SK-N-MC (cell line): Measurements from ENCODE around the gene ARPC4.
"Not testable (repeated sequence)": the region's sequence is repeated elsewhere in the genome, so short reads cannot be mapped to it uniquely, and the experiment has no call there.

Source experiments
- EZH2 ChIP-seq: fragments of 200-600 bp; sonication (generic); IDR thresholded peaks from one replicate; pipeline ENCODE4 v1.6.1; 2017; ENCODE audit warnings: antibody characterized with exemption
- FOXP2 ChIP-seq: optimal IDR thresholded peaks from 2 replicates; pipeline ENCODE3; 2011; ENCODE audit warnings: mild to moderate bottlenecking, moderate library complexity; ENCODE audit not compliant: insufficient read depth; ENCODE audit errors: extremely low read length, control extremely low read depth
- POLR2AphosphoS5 ChIP-seq: IDR thresholded peaks from 2 replicates; pipeline ENCODE4 v1.6.1; 2012; ENCODE audit warnings: mild to moderate bottlenecking, low read depth, low read length, borderline replicate concordance

- not testable (repeated sequence) for TF ChIP-seq EZH2, POLR2AphosphoS5, FOXP2
Observed at GRCh38 chr3:9771007-9771406, 21.9 kb upstream of the ARPC4 start.
